WTC11 (cell line): ENCODE data around the gene DKK3. TPM values are rescaled to one million over a fixed set of nuclear protein-coding genes. Genes with fewer than 3 reads are reported as not detected.

ENCODE experiments used
- ATAC-seq: fragments of 200-7000 bp; cut with Tn5 transposase; 2 replicates; pipeline ENCODE4 v1.10.0; 2021; ENCODE audit warnings: mild to moderate bottlenecking, moderate library complexity
- CTCF ChIA-PET: fragments of 300-600 bp; sonication (Branson Sonifier 250); formaldehyde crosslinking; loops from one replicate; lab custom pipeline; 2021; ENCODE audit warnings: antibody characterized with exemption; lab: Charles Lee
- POLR2A ChIA-PET: fragments of 350-600 bp; sonication (Branson Sonifier 250); formaldehyde crosslinking; loops from one replicate; lab custom pipeline; 2021; ENCODE audit warnings: antibody characterized with exemption; lab: Charles Lee
- DNase-seq: peaks from one replicate; pipeline ENCODE4 v3.0.0; 2021; ENCODE audit warnings: low spot score
- H3K27ac Mint-ChIP-seq: 2 replicates; pipeline ENCODE4 v1.8.0; 2021; ENCODE audit warnings: mixed read lengths
- H3K27me3 Mint-ChIP-seq: 2 replicates; pipeline ENCODE4 v1.8.0; 2021; ENCODE audit warnings: low read depth, mild to moderate bottlenecking, moderate library complexity, mixed read lengths
- H3K36me3 Mint-ChIP-seq: 2 replicates; pipeline ENCODE4 v1.8.0; 2021; ENCODE audit warnings: mixed read lengths
- H3K4me1 Mint-ChIP-seq: 2 replicates; pipeline ENCODE4 v1.8.0; 2022; ENCODE audit warnings: mixed read lengths
- H3K4me3 Mint-ChIP-seq: 2 replicates; pipeline ENCODE4 v1.8.0; 2021; ENCODE audit warnings: mild to moderate bottlenecking, moderate library complexity, mixed read lengths
- H3K9me3 Mint-ChIP-seq: 2 replicates; pipeline ENCODE4 v1.8.0; 2021; ENCODE audit warnings: mixed read lengths
- CREB1 ChIP-seq: sonication (generic); formaldehyde crosslinking; IDR thresholded peaks from 2 replicates; pipeline ENCODE4 v1.8.0; 2023; ENCODE audit warnings: mild to moderate bottlenecking, missing genetic modification reagents
- CTCF ChIP-seq: fragments of 200-600 bp; IDR thresholded peaks from 2 replicates; pipeline ENCODE4 v1.8.0; 2022; ENCODE audit warnings: antibody characterized with exemption
- E2F5 ChIP-seq: sonication (generic); formaldehyde crosslinking; IDR thresholded peaks from 2 replicates; pipeline ENCODE4 v1.8.1; 2022; ENCODE audit warnings: mild to moderate bottlenecking, moderate library complexity, missing genetic modification reagents
- ELF4 ChIP-seq: sonication (generic); formaldehyde crosslinking; IDR thresholded peaks from 2 replicates; pipeline ENCODE4 v1.8.1; 2022; ENCODE audit warnings: low read depth, mild to moderate bottlenecking, moderate library complexity, missing genetic modification reagents
- EMX1 ChIP-seq: fragments of 250-450 bp; sonication (Bioruptor Pico); IDR thresholded peaks from 2 replicates; pipeline ENCODE4 v1.8.0; 2021; ENCODE audit warnings: mild to moderate bottlenecking
- FOXK1 ChIP-seq: sonication (generic); formaldehyde crosslinking; IDR thresholded peaks from 2 replicates; pipeline ENCODE4 v1.8.0; 2022; ENCODE audit warnings: mild to moderate bottlenecking, moderate library complexity, missing genetic modification reagents
- GABPB1 ChIP-seq: sonication (generic); formaldehyde crosslinking; IDR thresholded peaks from 2 replicates; pipeline ENCODE4 v1.8.1; 2023; ENCODE audit warnings: mild to moderate bottlenecking, missing genetic modification reagents
- KAT7 ChIP-seq: sonication (generic); formaldehyde crosslinking; IDR thresholded peaks from 2 replicates; pipeline ENCODE4 v1.8.1; 2023; ENCODE audit warnings: missing genetic modification reagents, mild to moderate bottlenecking, borderline replicate concordance
- MLX ChIP-seq: sonication (generic); formaldehyde crosslinking; IDR thresholded peaks from 2 replicates; pipeline ENCODE4 v1.8.1; 2023; ENCODE audit warnings: mild to moderate bottlenecking, missing genetic modification reagents, moderate library complexity
- MXD4 ChIP-seq: fragments of 250-450 bp; sonication (Bioruptor Pico); IDR thresholded peaks from 2 replicates; pipeline ENCODE4 v1.8.0; 2021; ENCODE audit warnings: mild to moderate bottlenecking, moderate library complexity, borderline replicate concordance
- NR1H2 ChIP-seq: sonication (generic); formaldehyde crosslinking; IDR thresholded peaks from 2 replicates; pipeline ENCODE4 v1.9.0; 2021; ENCODE audit warnings: mild to moderate bottlenecking, moderate library complexity, missing genetic modification reagents
- PRDM15 ChIP-seq: sonication (generic); formaldehyde crosslinking; IDR thresholded peaks from 2 replicates; pipeline ENCODE4 v1.8.0; 2022; ENCODE audit warnings: missing genetic modification reagents
- RORB ChIP-seq: fragments of 250-450 bp; sonication (Bioruptor Pico); IDR thresholded peaks from 2 replicates; pipeline ENCODE4 v1.9.0; 2021; ENCODE audit warnings: mild to moderate bottlenecking
- SP1 ChIP-seq: sonication (generic); formaldehyde crosslinking; conservative IDR thresholded peaks from 2 replicates; pipeline ENCODE4 v1.8.1; 2022; ENCODE audit warnings: missing genetic modification reagents
- TP53 ChIP-seq: sonication (generic); formaldehyde crosslinking; IDR thresholded peaks from 2 replicates; pipeline ENCODE4 v1.8.1; 2023; ENCODE audit warnings: mild to moderate bottlenecking, missing genetic modification reagents
- USF2 ChIP-seq: sonication (generic); formaldehyde crosslinking; IDR thresholded peaks from 2 replicates; pipeline ENCODE4 v1.8.1; 2023; ENCODE audit warnings: mild to moderate bottlenecking, missing genetic modification reagents, moderate library complexity
- ZNF138 ChIP-seq: sonication (generic); formaldehyde crosslinking; conservative IDR thresholded peaks from 2 replicates; pipeline ENCODE4 v1.8.1; 2022; ENCODE audit warnings: mild to moderate bottlenecking, moderate library complexity, missing genetic modification reagents
- ZNF219 ChIP-seq: sonication (generic); formaldehyde crosslinking; IDR thresholded peaks from 2 replicates; pipeline ENCODE4 v1.8.0; 2023; ENCODE audit warnings: missing genetic modification reagents, mild to moderate bottlenecking, borderline replicate concordance
- ZNF317 ChIP-seq: sonication (generic); formaldehyde crosslinking; IDR thresholded peaks from 2 replicates; pipeline ENCODE4 v1.8.1; 2023; ENCODE audit warnings: low read depth, mild to moderate bottlenecking, moderate library complexity, missing genetic modification reagents, borderline replicate concordance
- ZNF396 ChIP-seq: fragments of 250-450 bp; sonication (Bioruptor Pico); IDR thresholded peaks from 2 replicates; pipeline ENCODE4 v1.8.0; 2021; ENCODE audit warnings: mild to moderate bottlenecking, moderate library complexity, borderline replicate concordance
- ZNF423 ChIP-seq: fragments of 250-450 bp; sonication (Bioruptor Pico); IDR thresholded peaks from 2 replicates; pipeline ENCODE4 v2.1.2; 2022; ENCODE audit warnings: mild to moderate bottlenecking, moderate library complexity
- total RNA-seq: library from RNA; stranded (reverse); gene quantifications from 3 replicates; pipeline ENCODE4 v1.2.3, GENCODE V29; 2021

DKK3 gene
- total RNA-seq, 1 experiment from 2014 or later: 17.6 TPM

- no peak for TF ChIP-seq PRDM15 (CRISPR knock-in tag)
- TF ChIP-seq SP1 (CRISPR knock-in tag): no peak
- no peak for TF ChIP-seq ZNF423
- no peak for TF ChIP-seq E2F5
- no peak for TF ChIP-seq KAT7
- no peak for TF ChIP-seq RORB (CRISPR knock-in tag)
- no peak for TF ChIP-seq ZNF317 (CRISPR knock-in tag)
- TF ChIP-seq ZNF219 (CRISPR knock-in tag): no peak
- TF ChIP-seq NR1H2 (CRISPR knock-in tag): no peak
- no peak for TF ChIP-seq CREB1 (CRISPR knock-in tag)
Measured at GRCh38 chr11:11988099-11988651, 20.3 kb downstream of the DKK3 start (continued).

- no peak overlapping the region for H3K4me3 Mint-ChIP-seq
- peaks cover 10% of the 10 kb centered on the region for H3K36me3 Mint-ChIP-seq
- peaks cover 8% of the 10 kb centered on the region for H3K9me3 Mint-ChIP-seq
- ChIA-PET POLR2A (no interaction called here), CTCF (interaction anchor here (1.2 kb wide), 1 partner anchor 57 kb away, joined by 7 read pairs; no protein-coding TSS in a partner anchor)
- H3K4me1 Mint-ChIP-seq: peaks cover 27% of the 10 kb centered on the region
- DNase-seq: no peak
- no peak overlapping the region for H3K27ac Mint-ChIP-seq
- H3K27me3 Mint-ChIP-seq: no peaks in the 10 kb centered on the region
- 0 out of 2 replicates have a peak, but pooled peaks have one; percentile 29 for TF ChIP-seq FOXK1
- no peak for TF ChIP-seq ZNF219 (CRISPR knock-in tag)
- no peak for ATAC-seq
Measured at GRCh38 chr11:11987503-11988022, 20.9 kb downstream of the DKK3 start.

- H3K27me3 Mint-ChIP-seq: no peaks in the 10 kb centered on the region
- ATAC-seq (no peak), DNase-seq (no peak)
- CTCF ChIA-PET: interaction anchor here (1.9 kb wide), 1 partner anchor 19 kb away, joined by 6 read pairs; no protein-coding TSS in a partner anchor
- H3K4me3 Mint-ChIP-seq: no peak overlapping the region
- peaks cover 10% of the 10 kb centered on the region for H3K36me3 Mint-ChIP-seq
- H3K9me3 Mint-ChIP-seq: peaks cover 8% of the 10 kb centered on the region
- no peak for TF ChIP-seq ELF4
- no peak for TF ChIP-seq GABPB1 (CRISPR knock-in tag)
- no peak for TF ChIP-seq MXD4 (CRISPR knock-in tag)
- TF ChIP-seq MLX (CRISPR knock-in tag): no peak
- TF ChIP-seq ZNF396 (CRISPR knock-in tag): no peak
- no peak for TF ChIP-seq EMX1
- no peak for TF ChIP-seq CTCF
- TF ChIP-seq ZNF138: no peak
- TF ChIP-seq USF2: no peak
- TF ChIP-seq TP53 (CRISPR knock-in tag): no peak
- TF ChIP-seq E2F5: no peak
- TF ChIP-seq, all 79 proteins: peak for 0
- Mint-ChIP-seq H3K27ac (0 out of 2 replicates have a peak overlapping the region, but pooled peaks have one; percentile 19), H3K4me1 (peaks cover 24% of the 10 kb centered on the region)
- POLR2A ChIA-PET: no interaction called here
Measured at GRCh38 chr11:11985954-11986949, 22.2 kb downstream of the DKK3 start.
